Mesenchymal stem cell (in vitro differentiated cells and primary cell): Measurements from ENCODE around the gene GPR119.

Experiments used
- DNase-seq: peaks from one replicate; pipeline ENCODE4 v3.0.0-alpha.2; 2013
- H2AFZ ChIP-seq: one replicate; pipeline ENCODE4 v1.6.1; 2013; ENCODE audit warnings: low read depth, mild to moderate bottlenecking, control low read depth, inconsistent platforms, low read length, moderate library complexity
- H2AK5ac ChIP-seq: 2 replicates; pipeline ENCODE4 v1.6.1; 2013; ENCODE audit warnings: low read length, moderate library complexity, mild to moderate bottlenecking, inconsistent platforms; ENCODE audit not compliant: severe bottlenecking
- H2BK120ac ChIP-seq: one replicate; pipeline ENCODE4 v1.6.1; 2013; ENCODE audit warnings: low read depth, mild to moderate bottlenecking, inconsistent platforms, low read length, moderate library complexity
- H2BK12ac ChIP-seq, 2 experiments: one replicate each; pipeline ENCODE4 v1.6.1; 2013; ENCODE audit warnings: inconsistent platforms in 2 of 2, low read length in 2 of 2, mild to moderate bottlenecking in 2 of 2, moderate library complexity in 2 of 2, control low read depth in 1 of 2
- H2BK15ac ChIP-seq: one replicate; pipeline ENCODE4 v1.6.1; 2013; ENCODE audit warnings: mild to moderate bottlenecking, low read depth, inconsistent platforms; ENCODE audit not compliant: poor library complexity, severe bottlenecking
- H2BK5ac ChIP-seq: 2 replicates; pipeline ENCODE4 v1.6.1; 2013; ENCODE audit warnings: low read depth, mild to moderate bottlenecking, low read length, control low read depth, inconsistent platforms; ENCODE audit not compliant: poor library complexity, severe bottlenecking
- H3K14ac ChIP-seq, 2 experiments: one replicate each; pipeline ENCODE4 v1.6.1; 2013; ENCODE audit warnings: inconsistent platforms in 2 of 2, low read length in 2 of 2, control low read depth in 1 of 2, mild to moderate bottlenecking in 1 of 2, moderate library complexity in 1 of 2
- H3K18ac ChIP-seq, 2 experiments: one replicate each; pipeline ENCODE4 v1.6.1; 2013; ENCODE audit warnings: inconsistent platforms in 2 of 2, low read length in 2 of 2, control low read depth in 1 of 2, low read depth in 1 of 2, mild to moderate bottlenecking in 1 of 2
- H3K23ac ChIP-seq, 2 experiments: one replicate each; pipeline ENCODE4 v1.6.1; 2013; ENCODE audit warnings: inconsistent platforms in 2 of 2, low read length in 2 of 2, mild to moderate bottlenecking in 2 of 2, moderate library complexity in 2 of 2, control low read depth in 1 of 2
- H3K27ac ChIP-seq: 2 replicates; pipeline ENCODE4 v1.5.1; 2013; ENCODE audit warnings: mild to moderate bottlenecking, moderate library complexity, low read length, control low read depth, inconsistent platforms; ENCODE audit not compliant: poor library complexity, severe bottlenecking
- H3K27me3 ChIP-seq, 2 experiments: 2 replicates each; pipeline versions ENCODE4 v1.6.1 to v1.7.0; 2013; ENCODE audit warnings: low read length in 2 of 2, mild to moderate bottlenecking in 2 of 2, moderate library complexity in 2 of 2, control low read depth in 1 of 2, inconsistent platforms in 1 of 2; ENCODE audit not compliant: control insufficient read depth in 1 of 2, insufficient read depth in 1 of 2
- H3K36me3 ChIP-seq, 2 experiments: 2 replicates each; pipeline versions ENCODE4 v1.6.1 to v1.7.0; 2013; ENCODE audit warnings: low read length in 2 of 2, control low read depth in 1 of 2, inconsistent platforms in 1 of 2, low read depth in 1 of 2, mild to moderate bottlenecking in 1 of 2; ENCODE audit not compliant: insufficient read depth in 2 of 2, control insufficient read depth in 1 of 2
- H3K4ac ChIP-seq, 2 experiments: one replicate each; pipeline ENCODE4 v1.6.1; 2013; ENCODE audit warnings: inconsistent platforms in 2 of 2, low read length in 2 of 2, mild to moderate bottlenecking in 2 of 2, moderate library complexity in 2 of 2, control low read depth in 1 of 2, low read depth in 1 of 2
- H3K4me1 ChIP-seq: 2 replicates; pipeline ENCODE4 v1.6.1; 2013; ENCODE audit warnings: low read depth, low read length, control low read depth; ENCODE audit not compliant: control insufficient read depth, insufficient read depth
- H3K4me2 ChIP-seq: 2 replicates; pipeline ENCODE4 v1.6.1; 2013; ENCODE audit warnings: low read length, mild to moderate bottlenecking, inconsistent platforms; ENCODE audit not compliant: poor library complexity, severe bottlenecking
- H3K4me3 ChIP-seq, 2 experiments: 2 replicates each; pipeline versions ENCODE4 v1.5.1 to v1.7.0; 2013; ENCODE audit warnings: low read length in 2 of 2, mild to moderate bottlenecking in 2 of 2, control low read depth in 1 of 2, low read depth in 1 of 2; ENCODE audit not compliant: insufficient read depth in 1 of 2
- H3K79me1 ChIP-seq: replicated peaks from 2 replicates; pipeline ENCODE4 v1.6.1; 2013; ENCODE audit warnings: mild to moderate bottlenecking, control low read depth, low read length, inconsistent platforms; ENCODE audit not compliant: poor library complexity, severe bottlenecking
- H3K9ac ChIP-seq: 2 replicates; pipeline ENCODE4 v1.7.0; 2013; ENCODE audit warnings: mild to moderate bottlenecking, low read length, moderate library complexity
- H3K9me3 ChIP-seq: 2 replicates; pipeline ENCODE4 v1.7.0; 2013; ENCODE audit warnings: mild to moderate bottlenecking, low read length; ENCODE audit not compliant: control insufficient read depth
- H4K8ac ChIP-seq: one replicate; pipeline ENCODE4 v1.6.1; 2013; ENCODE audit warnings: inconsistent platforms, mild to moderate bottlenecking, low read length, moderate library complexity
- H4K91ac ChIP-seq: one replicate; pipeline ENCODE4 v1.6.1; 2013; ENCODE audit warnings: mild to moderate bottlenecking, low read length, inconsistent platforms
- WGBS: methylation state at CpG from one replicate; pipeline ENCODE4 v1.1.7; 2013; ENCODE audit warnings: mixed read lengths; 5-methylcytosine and 5-hydroxymethylcytosine counted together

The GPR119 gene

GRCh38 chrX:130336531-130336930 is 48.9 kb downstream of the GPR119 start:
- WGBS = 92% methylated on average over 4 of the region's 4 CpGs
- Histone ChIP-seq H3K14ac (no peak overlapping the region), H3K27ac (no peak overlapping the region), H2BK12ac (no peak overlapping the region), H2AK5ac (no peak overlapping the region), H3K36me3 (no peaks in the 10 kb centered on the region), H3K4me2 (no peak overlapping the region), H2BK15ac (no peak overlapping the region), H3K18ac (no peak overlapping the region), H3K4ac (no peak overlapping the region), H3K23ac (no peak overlapping the region), H3K27me3 (peaks cover 0 to 9% of the 10 kb centered on the region in 2 experiments), H3K79me1 (peaks cover 2% of the 10 kb centered on the region), H4K8ac (no peak overlapping the region), H2BK120ac (no peak overlapping the region), H3K9me3 (no peaks in the 10 kb centered on the region), H3K4me1 (peaks cover 2% of the 10 kb centered on the region), H2BK5ac (no peak overlapping the region), H4K91ac (no peak overlapping the region), H2AFZ (no peak overlapping the region), H3K9ac (no peak overlapping the region), H3K4me3 (no peak overlapping the region)
- no peak for DNase-seq
